Adrenal gland (tissue), 12 donors: ENCODE measurements around the gene RPTOR. TPM values are rescaled to one million over a fixed set of nuclear protein-coding genes. Genes with fewer than 3 reads are reported as not detected.
A peak's percentile ranks its signal among the peaks of the same experiment; 100 is the strongest.

Experiments
- DNase-seq, 7 donors: peaks; one replicate each; pipeline ENCODE4 v3.0.0-alpha.2; 2019 to 2020
- H3K27ac ChIP-seq, 5 donors: fragments of 200-600 bp; sonication (generic) in 4 of 5; 1 replicate in 3 of 5; 2 replicates in 2 of 5; pipeline versions ENCODE4 v1.5.1 to v1.8.0; 2016 to 2020; ENCODE audit warnings: mild to moderate bottlenecking in 1 of 5
- H3K27me3 ChIP-seq: fragments of 200-600 bp; 2 replicates; pipeline ENCODE4 v1.8.0; 2021
- H3K36me3 ChIP-seq, 2 donors: fragments of 200-600 bp; replicated peaks in 1 of 2; 1 replicate in 1 of 2; 2 replicates in 1 of 2; pipeline versions ENCODE4 v1.5.1 to v1.8.0; 2018 to 2022
- H3K4me1 ChIP-seq, 2 donors: fragments of 200-600 bp; replicated peaks in 1 of 2; 1 replicate in 1 of 2; 2 replicates in 1 of 2; pipeline versions ENCODE4 v1.5.1 to v1.8.0; 2018 to 2021
- H3K4me3 ChIP-seq, 4 donors: fragments of 200-600 bp; sonication (generic) in 3 of 4; one replicate each; pipeline ENCODE4 v1.5.1; 2016 to 2018
- H3K9me3 ChIP-seq, 3 donors: fragments of 200-600 bp; sonication (generic) in 1 of 3; replicated peaks in 1 of 3; 1 replicate in 2 of 3; 2 replicates in 1 of 3; pipeline versions ENCODE4 v1.5.1 to v1.8.0; 2016 to 2021
- POLR2A ChIP-seq, 2 donors: fragments of 450-650 bp; IDR thresholded peaks; one replicate each; pipeline ENCODE4 v1.6.1; 2017; ENCODE audit warnings: antibody characterized with exemption in 2 of 2, mild to moderate bottlenecking in 2 of 2, moderate library complexity in 1 of 2
- WGBS, 4 donors: extraction: QIAGEN DNeasy Blood & Tissue Kit in 2 of 4; methylation state at CpG; one replicate each; pipeline versions ENCODE4 v1.1.5 to v1.1.7; 2013 to 2017; 5-methylcytosine and 5-hydroxymethylcytosine counted together
- intact Hi-C, 2 donors: fragments of 100-400 bp; cut with DNase I; formaldehyde crosslinking; loops; one replicate each; pipeline versions ENCODE4 v1.14.1 to v1.15.0; 2022 to 2023
- polyA plus RNA-seq, 3 donors: library from polyadenylated mRNA; stranded (reverse); fragments of 200-250 nt in 2 of 3; fragments of 350-450 nt in 1 of 3; fragmentation: Illumina TruSeq in 1 of 3; extraction: RNeasy Lipid Tissue Mini Kit (QIAGEN cat#74804) in 1 of 3; gene quantifications; one replicate each; pipeline ENCODE4 v1.2.3, GENCODE V29; 2013 to 2014
- total RNA-seq, 9 donors: library from RNA; depleted of rRNA in 4 of 9; stranded (reverse); fragments of >200 nt in 4 of 9; fragments of 120-200 nt in 1 of 9; fragmentation: NEBNext Ultra II Directional in 1 of 9; extraction: Animal tissue kit (Norgen Biotek cat#: 25700) in 1 of 9; gene quantifications; one replicate each; pipeline versions ENCODE4 v1.1.0 to v1.2.4, GENCODE V29; 2013 to 2023
- TF ChIP-seq, protein P1 (sequence below), 6 experiments: fragments of 450-650 bp in 4 of 6; fragments of 200-600 bp in 2 of 6; sonication (generic) in 1 of 6; IDR thresholded peaks; 1 replicate in 5 of 6; 2 replicates in 1 of 6; pipeline versions ENCODE4 v1.5.1 to v1.8.0; 2016 to 2021; ENCODE audit warnings: antibody characterized with exemption in 6 of 6, mild to moderate bottlenecking in 2 of 6, moderate library complexity in 1 of 6
- donor health status: healthy with polysubstance abuse.
- donor health status: Bipolar disorder and iron deficiency.
- donor health status: DM: yes; HTN: yes; CAD: no.
- donor health status: DM: no; HTN: no; CAD: no.
- donor health status: DM: no; HTN: no; CAD: no.
- donor health status: DM: yes; HTN: yes; CAD: no.

Gene RPTOR
- total and polyA plus RNA-seq, 12 donors = 9.7 to 53.3 (median 29.7) TPM

DNA sequence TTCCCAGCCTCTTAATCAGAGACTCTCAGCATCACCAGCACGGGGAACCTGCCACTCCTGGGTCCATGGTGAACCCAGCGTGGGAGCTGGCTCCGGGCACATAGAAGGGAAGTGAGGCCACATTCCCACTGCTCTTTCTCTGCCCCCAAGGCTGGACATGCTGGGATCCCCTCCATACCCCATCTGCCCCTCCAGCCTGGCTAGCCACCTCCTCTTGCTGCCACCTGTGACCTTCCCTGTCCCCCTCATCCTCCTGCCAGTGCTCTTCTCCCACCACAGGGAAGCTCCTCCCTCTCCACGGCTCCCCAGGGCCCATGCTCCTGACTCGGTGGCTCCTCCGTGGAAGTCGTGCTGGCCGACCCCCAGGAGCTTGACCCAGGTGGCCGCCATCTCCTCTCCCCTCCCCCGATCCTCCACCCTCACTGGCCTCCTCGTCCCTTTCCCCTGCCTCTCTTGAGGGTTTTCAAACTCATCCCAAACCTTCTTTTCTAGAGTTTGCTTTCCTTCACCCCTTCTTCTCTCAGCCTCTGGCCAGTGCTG lies 307.9 kb downstream of the RPTOR start:
- 88 to 93% (median 90%) methylated on average over 11 of the region's 11 CpGs for WGBS, 4 donors
- Histone ChIP-seq H3K27me3 (no peaks in the 10 kb centered on the region), H3K36me3 (no peaks in the 10 kb centered on the region), H3K4me1 (peaks cover 3 to 8% of the 10 kb centered on the region in 2 donors), H3K4me3 (no peak overlapping the region), H3K27ac (no peak overlapping the region), H3K9me3 (no peaks in the 10 kb centered on the region)
- DNase-seq = peak in 1 of 7 donors; percentile 3
- TF ChIP-seq, protein P1, sequence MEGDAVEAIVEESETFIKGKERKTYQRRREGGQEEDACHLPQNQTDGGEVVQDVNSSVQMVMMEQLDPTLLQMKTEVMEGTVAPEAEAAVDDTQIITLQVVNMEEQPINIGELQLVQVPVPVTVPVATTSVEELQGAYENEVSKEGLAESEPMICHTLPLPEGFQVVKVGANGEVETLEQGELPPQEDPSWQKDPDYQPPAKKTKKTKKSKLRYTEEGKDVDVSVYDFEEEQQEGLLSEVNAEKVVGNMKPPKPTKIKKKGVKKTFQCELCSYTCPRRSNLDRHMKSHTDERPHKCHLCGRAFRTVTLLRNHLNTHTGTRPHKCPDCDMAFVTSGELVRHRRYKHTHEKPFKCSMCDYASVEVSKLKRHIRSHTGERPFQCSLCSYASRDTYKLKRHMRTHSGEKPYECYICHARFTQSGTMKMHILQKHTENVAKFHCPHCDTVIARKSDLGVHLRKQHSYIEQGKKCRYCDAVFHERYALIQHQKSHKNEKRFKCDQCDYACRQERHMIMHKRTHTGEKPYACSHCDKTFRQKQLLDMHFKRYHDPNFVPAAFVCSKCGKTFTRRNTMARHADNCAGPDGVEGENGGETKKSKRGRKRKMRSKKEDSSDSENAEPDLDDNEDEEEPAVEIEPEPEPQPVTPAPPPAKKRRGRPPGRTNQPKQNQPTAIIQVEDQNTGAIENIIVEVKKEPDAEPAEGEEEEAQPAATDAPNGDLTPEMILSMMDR (IDR thresholded peaks at IDR 0.05) = no peak
- no peak for TF ChIP-seq POLR2A (IDR thresholded peaks at IDR 0.05)
- intact Hi-C loops = no loop called here

DNA sequence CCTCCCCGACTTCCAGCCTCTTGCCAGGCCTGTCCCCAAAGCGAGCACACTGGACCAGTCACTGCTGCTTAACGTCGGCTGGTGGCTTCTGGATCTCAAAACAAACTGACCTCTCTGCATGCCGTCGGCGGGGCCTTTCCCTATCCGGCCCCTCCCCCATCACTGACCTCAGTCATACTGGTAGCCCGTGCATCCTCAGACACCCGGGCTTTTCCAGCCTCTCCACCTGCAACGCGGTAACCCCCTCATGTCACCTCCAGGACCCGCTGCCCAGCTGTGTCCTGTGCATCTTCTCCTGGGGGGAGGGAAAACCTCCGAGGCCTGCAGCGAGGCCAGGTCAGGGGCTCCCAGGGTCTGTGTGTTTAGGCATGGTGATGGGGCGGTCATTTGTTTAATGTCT lies 308.4 kb downstream of the RPTOR start:
- no peaks in the 10 kb centered on the region for H3K9me3 ChIP-seq
- peaks cover 3 to 8% of the 10 kb centered on the region in 2 donors for H3K4me1 ChIP-seq
- H3K27me3 ChIP-seq = no peaks in the 10 kb centered on the region
- TF ChIP-seq, protein P1 (IDR thresholded peaks at IDR 0.05) = no peak
- TF ChIP-seq POLR2A (IDR thresholded peaks at IDR 0.05) = no peak
- no peak overlapping the region for H3K4me3 ChIP-seq
- H3K36me3 ChIP-seq = no peaks in the 10 kb centered on the region
- 70 to 79% (median 76%) methylated on average over 10 to 16 of the region's 16 CpGs for WGBS, 4 donors
- H3K27ac ChIP-seq = no peak overlapping the region
- intact Hi-C loops = no loop called here
- peak in 1 of 7 donors; percentile 17 for DNase-seq

DNA sequence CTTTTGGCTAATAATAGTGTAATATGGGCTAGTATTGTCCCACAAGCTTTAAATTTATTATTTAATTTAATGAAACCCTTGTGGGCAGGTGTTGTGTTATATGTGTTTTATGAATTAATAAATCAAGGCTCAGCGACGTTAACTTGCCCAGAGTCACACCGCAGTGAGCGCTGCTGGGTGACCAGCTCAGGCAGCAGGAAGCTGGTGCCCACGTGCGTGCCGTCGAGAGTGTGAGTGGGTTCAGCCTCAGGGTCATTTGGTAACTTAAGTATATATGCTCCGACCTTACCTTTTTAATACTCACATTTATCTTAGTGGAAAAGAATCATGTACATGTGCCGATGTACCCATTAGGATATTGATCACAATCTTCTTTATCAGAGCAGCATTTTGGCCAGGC lies 309.6 kb downstream of the RPTOR start:
- no peaks in the 10 kb centered on the region for H3K36me3 ChIP-seq
- TF ChIP-seq POLR2A (IDR thresholded peaks at IDR 0.05) = no peak
- TF ChIP-seq, protein P1 (IDR thresholded peaks at IDR 0.05) = no peak
- H3K4me3 ChIP-seq = no peak overlapping the region
- peak in 1 of 7 donors; percentile 11 for DNase-seq
- WGBS, 4 donors = 95 to 97% (median 95%) methylated on average over 10 of the region's 10 CpGs
- H3K27ac ChIP-seq = no peak overlapping the region
- H3K4me1 ChIP-seq = peaks cover 4 to 12% of the 10 kb centered on the region in 2 donors
- intact Hi-C loops = no loop called here
- no peaks in the 10 kb centered on the region for H3K9me3 ChIP-seq
- H3K27me3 ChIP-seq = no peaks in the 10 kb centered on the region

DNA sequence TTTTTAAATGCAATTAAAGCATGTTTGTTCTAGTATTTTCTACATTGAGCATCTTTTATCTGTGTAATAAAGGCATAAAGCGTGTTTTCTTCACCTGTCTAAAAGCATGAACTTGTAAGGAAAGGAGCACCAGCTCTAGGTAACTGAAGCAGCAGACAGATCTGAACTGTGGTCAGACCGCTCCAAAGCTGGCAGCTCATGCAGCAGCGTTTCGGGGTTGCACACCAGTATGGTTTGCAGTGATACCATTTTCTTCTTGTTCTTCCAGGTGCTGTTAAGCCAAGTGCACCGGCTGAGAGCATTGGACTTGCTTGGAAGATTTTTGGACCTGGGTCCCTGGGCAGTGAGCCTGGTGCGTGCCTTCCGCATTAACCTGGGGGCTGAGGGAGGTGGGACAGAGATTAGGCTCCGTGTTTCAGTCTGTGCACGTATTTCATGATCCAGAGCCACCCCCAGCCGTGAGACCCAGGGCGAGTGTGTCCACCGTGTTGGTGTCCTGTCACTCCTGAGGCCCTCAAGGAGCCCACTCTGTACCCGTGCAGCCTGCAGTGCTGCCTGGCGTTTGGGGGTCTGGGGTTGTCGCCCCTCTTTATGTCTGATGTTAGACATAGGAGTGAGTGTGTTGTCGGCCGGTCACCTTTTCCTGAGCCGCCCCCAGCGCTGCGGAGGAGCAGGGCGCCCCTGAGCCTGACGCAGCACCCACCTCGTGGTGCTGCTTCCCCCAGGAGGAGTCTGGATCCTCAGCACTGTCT lies 310.7 kb downstream of the RPTOR start:
- intact Hi-C loops = no loop called here
- DNase-seq = peak in 1 of 7 donors; percentile 12
- TF ChIP-seq, protein P1 (IDR thresholded peaks at IDR 0.05) = no peak
- no peak for TF ChIP-seq POLR2A (IDR thresholded peaks at IDR 0.05)

More for the DNA sequence above, 310.7 kb downstream of the RPTOR start:
- Histone ChIP-seq H3K4me1 (peaks cover 8 to 16% of the 10 kb centered on the region in 2 donors), H3K4me3 (no peak overlapping the region), H3K27me3 (no peaks in the 10 kb centered on the region), H3K27ac (peak overlapping the region in 1 of 5 donors; percentile 60), H3K36me3 (no peaks in the 10 kb centered on the region), H3K9me3 (no peaks in the 10 kb centered on the region)
- WGBS, 4 donors = 93 to 97% (median 94%) methylated on average over 12 to 23 of the region's 23 CpGs
